Choroid plexus epithelial cell (primary cell): ENCODE data around the gene WDR19.

ENCODE experiments used
- DNase-seq: peaks from one replicate; pipeline ENCODE4 v3.0.0-alpha.2; 2010; ENCODE audit warnings: low read depth
- H3K4me3 ChIP-seq: 2 replicates; pipeline ENCODE4 v1.5.1; 2011; ENCODE audit warnings: low read depth, mild to moderate bottlenecking, control low read depth, low read length, moderate library complexity
- CTCF ChIP-seq: conservative IDR thresholded peaks from 2 replicates; pipeline ENCODE4 v1.5.1; 2011; ENCODE audit warnings: low read depth, mild to moderate bottlenecking, control low read depth, inconsistent platforms, low read length, moderate library complexity

WDR19 gene

GRCh38 chr4:39326468-39326977 is 144.2 kb downstream of the WDR19 start:
- no peak for TF ChIP-seq CTCF
- no peak for DNase-seq
- no peak overlapping the region for H3K4me3 ChIP-seq

GRCh38 chr4:39330353-39330752 is 148.0 kb downstream of the WDR19 start:
- no peak for TF ChIP-seq CTCF
- H3K4me3 ChIP-seq, result no peak overlapping the region
- DNase-seq, result no peak

DNA sequence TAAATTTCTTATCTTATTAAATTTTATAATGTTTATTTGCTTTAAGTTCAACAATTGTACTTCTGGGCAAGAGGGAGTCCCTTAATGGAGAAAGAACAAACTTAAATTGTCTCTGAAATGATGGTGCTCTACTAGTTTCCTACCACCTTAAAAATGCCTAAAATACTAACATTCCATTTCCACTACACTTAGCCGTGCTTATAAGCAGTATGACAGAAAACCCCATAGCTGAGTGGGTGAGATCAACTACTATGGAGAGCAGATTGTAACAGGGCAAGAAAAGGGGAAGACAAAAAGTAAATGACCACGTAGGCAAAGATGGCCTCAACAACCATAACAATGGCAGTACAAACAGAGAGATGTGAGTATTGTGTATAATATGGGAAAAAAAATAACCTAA is 148.9 kb downstream of the WDR19 start:
- TF ChIP-seq CTCF, result no peak
- DNase-seq, result peak; percentile 31

More for the DNA sequence above, 148.9 kb downstream of the WDR19 start:
- no peak overlapping the region for H3K4me3 ChIP-seq
